GM19395 (cell line): ENCODE results near the gene CXCL12.

Source experiments
- ATAC-seq: cut with Tn5 transposase; IDR thresholded peaks from one replicate; pipeline ENCODE4 v1.9.1; 2021; ENCODE audit warnings: mild to moderate bottlenecking, moderate library complexity; ENCODE audit not compliant: unreplicated experiment

Gene CXCL12

DNA sequence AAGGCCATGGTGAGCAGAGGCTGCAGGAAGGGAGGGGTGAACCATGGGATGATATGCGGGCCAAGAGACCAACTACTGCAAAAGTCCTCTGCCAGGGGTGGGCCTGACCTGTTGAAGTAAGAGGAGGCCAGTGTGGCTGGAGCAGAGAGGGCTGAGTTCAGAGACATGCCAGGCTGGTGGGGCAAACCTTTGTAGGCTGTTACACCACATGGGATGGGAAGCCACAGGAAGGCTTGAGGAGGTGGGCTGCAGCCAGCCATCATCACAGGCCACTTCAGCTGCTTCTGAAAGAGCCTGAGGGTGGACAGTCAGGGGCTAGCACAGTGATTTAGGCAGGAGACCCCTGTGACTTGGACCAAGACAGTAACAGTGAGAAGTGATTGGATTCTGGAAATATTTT is 20.3 kb downstream of the CXCL12 start:
- no peak for ATAC-seq

DNA sequence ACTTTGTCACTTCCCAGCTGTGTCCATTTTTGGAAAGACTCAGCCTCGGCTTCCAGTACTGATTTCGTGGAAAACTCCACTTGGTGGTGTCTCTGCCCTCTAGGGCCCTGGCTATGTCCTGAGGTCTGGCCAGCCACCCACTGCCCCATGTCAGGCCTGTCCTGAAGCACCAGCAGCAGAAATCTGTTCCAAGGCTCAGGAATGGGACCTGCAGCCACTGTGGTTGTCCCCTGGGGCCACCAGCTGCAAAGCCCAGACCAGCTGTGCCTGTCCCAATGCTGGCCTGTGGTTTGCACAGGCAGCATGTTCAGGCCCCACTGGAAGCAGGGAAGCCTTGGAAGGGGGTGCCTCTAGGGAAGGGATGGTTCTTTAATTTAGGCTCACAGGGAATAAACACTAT is 21.2 kb downstream of the CXCL12 start:
- no peak for ATAC-seq

DNA sequence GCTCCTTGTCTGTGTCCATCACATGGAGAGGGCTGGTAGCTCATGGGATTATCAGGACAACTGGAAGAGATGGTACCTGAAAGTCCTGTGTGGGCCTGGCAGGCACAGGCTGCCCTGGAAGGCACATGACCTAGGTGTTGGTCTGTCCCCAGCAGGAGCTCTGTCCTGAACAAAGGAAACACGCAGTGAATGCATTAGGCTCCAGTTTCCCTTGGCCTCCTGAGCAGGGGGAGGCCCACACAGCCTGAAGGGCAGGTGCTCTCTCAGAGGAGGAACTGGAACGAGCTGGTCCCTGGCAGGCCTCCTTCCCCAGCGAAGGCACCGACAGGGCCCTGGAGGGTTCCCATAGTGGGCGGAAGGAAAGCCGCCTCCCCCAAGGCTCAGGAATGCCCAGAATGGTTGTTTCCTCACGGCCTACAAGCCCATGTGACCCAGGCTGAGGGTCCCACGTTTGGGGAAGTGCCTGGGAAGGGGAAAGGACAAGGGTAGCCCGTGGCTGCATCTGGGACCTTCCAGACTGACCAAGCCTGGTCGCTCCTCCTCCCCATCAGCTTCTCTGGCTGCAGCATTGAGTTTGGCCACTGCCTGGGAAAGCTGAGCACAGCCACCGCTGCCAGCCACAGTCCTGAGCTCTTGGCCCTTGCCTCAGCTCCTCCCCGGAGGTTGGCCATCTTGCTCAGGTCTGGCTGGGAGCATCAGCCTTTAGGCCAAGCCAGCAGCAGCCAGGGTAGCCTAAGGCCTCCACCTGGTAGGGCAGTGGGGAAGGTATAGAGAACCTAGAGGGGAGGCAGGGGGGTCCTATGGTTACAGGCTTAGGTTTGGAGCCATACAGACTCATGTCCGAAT is 21.8 kb downstream of the CXCL12 start:
- ATAC-seq = no peak

DNA sequence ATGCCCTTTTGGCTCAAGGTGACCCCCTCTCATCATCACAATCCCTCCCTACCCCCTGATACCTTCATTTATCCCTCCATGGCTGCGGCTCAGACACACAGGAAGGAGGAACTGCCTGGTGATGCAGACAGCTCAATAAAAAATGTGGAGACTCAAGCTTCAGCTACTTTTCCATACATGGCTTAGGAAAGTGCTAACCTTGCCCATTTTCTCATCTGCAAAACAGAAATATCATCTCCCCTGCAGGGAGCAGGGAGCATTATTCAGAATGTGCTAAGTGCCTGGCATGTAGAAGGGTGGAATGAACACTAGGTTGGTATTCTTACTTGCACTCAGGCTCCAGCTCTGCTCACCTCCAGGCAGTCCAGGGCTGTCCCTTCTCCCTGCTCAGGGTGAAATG is 23.8 kb downstream of the CXCL12 start:
- no peak for ATAC-seq

DNA sequence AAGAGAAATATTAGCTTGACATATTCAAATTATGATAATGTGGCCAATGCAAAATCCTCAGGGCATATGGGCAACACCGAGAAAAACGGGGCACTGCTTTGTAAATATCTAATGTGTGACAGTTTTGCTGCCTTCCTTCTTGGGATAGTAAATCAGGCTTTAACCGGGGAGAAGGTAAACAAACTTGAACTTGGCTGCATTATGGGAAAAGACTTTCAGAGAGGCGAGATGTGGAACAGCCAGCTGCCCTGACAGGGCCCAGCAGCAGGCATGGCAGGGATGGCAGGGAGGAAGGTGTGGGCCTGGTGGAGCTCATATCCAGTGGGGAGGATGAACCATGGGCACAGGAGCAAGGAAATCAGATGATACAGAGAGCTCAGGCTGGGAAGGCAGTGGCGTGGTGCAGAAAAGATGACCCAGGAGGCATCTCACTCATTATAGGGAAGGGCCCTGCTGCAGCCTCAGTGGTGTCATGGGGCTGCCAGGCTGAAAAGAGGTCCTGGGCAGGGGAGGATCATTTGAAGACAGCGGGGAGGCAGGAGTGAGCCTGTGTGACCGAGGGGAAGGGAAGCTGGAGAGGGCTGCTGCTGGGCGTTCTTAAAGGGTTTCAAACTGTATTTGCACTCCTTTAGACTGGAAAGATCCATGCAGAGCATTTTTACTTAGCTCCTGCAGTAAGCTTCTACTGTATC is 26.7 kb downstream of the CXCL12 start:
- ATAC-seq = no peak

DNA sequence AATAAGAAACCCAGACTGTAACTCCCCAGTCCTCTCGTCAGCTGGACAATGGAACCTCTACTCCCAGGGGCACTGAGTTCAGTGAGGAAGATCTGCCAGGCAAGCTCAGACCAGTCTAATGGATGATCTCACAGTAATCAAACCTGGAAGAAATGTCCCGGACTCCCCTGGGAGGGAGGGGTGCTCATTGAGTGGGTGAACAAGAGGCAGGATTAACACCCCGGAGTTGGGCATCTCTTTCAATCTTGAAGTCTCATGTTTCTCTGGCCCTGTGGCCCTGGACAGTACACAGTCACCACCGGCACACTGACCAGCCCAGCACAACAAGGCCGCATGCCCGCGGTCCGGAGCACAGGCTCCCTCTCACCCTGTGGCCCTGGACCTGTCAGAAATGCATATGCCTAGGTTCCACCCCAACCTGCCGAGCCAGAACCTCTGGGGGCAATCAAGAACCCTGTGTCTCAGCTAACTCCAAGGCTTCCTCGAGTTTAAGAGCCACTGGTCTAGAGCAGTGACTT is 27.8 kb downstream of the CXCL12 start:
- no peak for ATAC-seq

DNA sequence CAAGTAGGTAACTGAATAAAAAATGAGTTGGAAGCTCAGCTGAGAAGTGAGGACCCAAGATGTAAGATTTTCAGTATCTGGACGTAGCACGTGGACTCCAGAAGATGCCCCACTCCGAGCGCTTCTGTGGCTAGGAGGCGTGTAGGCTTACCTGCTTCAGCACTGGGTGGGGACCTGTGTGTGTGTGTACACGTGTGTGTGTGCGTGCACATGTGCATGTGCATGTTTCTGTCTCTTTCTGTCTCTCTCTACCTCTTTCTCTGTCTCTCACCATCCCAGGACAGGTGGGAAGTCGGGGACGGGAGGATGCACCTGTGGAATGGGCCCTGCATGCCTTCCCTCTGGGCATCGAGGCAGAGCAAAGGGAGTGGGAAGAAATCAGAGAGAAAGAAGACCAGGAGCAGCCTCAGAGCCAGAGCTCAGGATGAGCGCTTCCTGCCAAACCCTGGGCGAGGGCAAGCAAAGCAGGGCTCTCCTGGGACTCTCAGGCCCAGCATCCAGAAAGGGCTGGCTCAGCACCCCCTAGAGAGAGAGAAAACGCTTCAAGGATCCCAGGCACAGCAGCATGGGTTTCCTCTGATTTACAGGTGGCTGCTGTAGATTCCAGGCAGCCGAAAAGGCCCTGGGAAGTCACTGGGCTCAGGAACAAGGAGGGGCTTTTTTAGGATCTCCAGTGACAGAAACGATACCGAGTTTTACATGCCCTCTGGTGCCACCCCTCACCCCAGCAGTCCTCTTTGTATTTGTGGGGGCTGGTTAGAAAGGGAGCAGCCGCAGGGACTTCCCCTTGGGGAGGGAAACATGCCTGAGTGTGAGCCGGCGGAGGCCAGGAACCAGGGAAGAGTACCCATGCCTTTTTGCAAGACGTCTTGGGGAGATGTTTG is 28.5 kb downstream of the CXCL12 start:
- no peak for ATAC-seq

DNA sequence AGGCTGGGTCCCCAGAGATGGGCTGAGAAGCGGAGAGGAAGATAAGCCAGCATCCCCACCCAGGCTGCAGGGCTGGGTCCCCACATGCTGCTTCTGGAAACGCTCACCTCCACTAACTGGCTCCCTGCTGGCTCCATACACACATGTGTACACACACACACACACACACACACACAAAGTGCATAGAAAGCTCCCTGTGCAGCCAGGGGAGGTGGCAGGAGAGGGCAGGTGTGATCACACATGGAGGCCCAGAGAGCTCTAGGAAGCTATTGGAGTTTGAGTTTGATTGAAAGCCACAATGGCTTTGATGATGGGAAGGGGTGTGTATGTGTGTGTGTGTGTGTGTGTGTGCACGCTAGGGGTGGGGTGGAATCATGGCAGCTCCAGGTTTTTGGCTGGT is 29.3 kb downstream of the CXCL12 start:
- no peak for ATAC-seq

DNA sequence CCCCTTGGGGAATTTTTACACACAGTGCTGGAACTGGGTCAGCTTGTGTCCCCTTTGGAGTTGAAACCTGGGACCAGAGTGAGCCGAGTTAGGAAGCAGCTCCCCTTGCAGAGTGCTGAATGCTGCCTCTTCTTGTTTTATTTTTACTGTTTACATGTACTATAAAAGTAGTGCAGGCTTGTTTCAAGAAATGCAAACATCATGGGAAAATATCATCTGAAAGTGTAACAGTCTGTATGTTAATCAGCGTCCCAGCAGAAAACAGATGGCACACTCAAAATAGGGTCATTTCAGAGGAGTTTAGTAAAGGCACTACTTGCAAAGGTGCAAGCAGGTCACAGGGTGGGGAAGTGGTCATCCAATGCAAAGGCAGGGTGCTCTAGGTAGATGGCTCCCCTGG is 30.1 kb downstream of the CXCL12 start:
- ATAC-seq = no peak

DNA sequence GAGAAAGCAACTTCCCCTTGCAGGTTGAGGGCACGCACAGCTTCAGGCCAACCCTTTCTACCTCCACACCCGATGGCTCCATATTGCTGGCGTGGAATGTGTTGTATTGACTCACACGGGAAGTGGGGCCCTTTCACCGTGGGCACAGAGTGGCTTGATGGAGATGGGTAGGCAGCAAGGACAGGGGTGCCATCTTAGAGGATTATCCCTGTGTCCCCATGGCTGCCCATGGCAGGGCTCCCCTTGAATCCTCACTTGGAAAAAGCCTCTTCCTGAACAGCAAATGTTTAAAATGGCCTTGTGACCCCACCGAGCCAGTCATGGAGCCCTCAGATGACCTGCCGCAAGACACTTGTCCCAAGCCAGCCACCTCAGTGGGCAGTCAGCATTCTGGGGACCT is 31.2 kb downstream of the CXCL12 start:
- no peak for ATAC-seq

DNA sequence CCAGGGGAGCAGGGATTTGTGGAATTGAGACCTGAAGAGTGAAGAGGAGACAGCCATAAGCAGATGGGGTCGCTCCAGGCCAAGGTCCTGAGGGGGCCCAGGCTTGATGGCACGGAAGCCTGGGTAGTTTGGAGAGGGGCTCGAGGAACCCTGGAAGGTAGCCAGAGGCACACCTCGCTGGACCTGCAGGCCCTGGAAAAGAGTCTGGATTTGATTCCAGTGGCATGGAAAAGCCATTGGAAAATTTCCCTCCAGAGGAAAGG is 31.8 kb downstream of the CXCL12 start:
- ATAC-seq = no peak

DNA sequence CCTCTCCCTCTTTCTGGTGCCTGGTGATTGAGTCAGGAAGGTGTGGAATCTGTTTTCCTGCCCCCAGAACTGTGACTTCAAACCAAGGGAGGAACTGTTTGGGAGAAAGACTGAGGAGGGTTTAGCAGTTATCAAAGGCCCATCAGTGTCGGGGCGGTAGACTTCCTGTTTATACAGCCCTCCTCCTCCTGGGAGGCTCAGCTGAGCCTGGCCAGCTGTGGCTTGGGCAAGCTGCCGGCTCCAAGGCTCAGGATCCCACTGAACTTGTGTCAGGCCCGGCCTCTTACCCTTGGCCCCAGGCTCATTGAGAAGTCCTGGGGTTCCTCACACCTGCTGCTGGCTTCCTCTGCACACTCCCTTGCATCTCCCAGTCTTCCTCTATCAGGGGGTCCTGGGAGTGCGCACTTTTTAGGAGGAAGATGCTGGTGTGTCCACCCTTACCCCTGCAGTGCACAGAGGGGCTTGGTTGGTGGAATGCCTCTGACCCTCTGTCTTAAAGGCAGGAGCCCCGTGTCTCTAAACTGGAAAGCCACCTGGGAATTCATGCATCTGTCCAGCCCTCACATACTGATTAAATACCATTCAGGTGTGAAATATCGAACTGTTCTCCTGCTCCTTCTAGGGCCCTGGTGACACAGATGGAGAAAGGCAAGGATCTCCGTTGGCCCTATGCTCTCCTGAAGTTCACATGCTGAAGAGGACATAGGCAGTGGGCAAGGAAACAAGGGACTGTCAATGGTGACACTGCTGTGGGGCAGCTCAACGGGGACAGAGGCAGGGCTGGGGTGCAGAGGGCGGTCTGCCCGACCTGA is 32.4 kb downstream of the CXCL12 start:
- ATAC-seq = no peak

DNA sequence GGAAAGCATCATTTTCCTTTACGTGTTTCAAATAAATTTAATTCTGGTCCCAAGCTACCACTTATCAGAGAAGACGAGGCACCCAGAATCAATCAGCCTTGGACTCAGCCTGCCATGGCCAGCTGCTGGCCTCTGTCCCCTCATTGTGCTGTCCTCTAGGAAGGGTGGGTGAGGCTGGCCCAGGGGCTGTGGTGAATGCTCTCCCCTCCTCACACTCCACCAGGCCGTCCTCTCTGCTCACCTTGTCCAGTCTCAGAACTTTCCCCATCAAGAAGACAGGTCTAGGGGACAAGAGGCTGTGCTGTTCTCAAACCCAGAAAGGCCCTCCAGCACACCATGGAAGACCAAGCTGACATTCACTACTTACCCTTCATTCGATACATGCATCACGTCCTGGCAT is 36.4 kb downstream of the CXCL12 start:
- ATAC-seq = no peak

DNA sequence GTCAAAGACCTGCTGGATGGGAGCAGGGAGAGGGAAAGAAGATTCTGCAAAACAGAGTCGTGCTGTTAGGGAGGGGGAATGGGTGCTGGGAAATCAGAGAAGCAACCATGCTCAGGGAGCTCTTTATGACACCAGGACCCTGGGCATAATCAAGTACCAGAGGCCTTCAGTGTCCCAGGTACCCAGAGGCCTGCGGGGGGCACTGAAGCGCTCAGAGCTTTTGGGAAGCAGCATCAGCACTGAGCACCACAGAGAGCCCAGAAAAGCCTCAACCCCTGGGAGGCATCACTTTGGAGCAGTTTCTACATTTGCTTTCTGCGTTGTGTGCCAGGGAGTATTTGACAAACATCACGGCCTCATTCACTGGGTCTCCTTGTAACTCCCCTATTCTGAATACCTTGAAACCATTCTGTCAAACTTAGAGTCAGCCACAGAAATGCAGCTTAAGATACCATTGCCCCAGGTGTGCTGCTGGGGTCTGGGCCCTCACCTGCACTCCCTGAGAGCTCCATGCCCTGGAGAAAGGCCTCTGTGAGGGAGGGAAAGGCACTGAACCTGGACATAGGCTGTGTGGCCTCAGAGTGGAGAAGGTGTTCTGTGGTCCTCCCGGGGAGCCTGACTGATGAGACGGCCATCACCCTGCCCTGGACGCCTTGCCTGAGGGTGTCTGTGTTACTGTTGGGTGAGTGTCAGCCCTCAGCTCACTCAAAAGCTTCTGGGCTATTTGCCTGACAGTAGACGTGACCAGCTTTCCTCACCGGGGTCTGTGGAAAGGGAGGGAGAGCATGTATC is 37.1 kb downstream of the CXCL12 start:
- ATAC-seq = no peak

DNA sequence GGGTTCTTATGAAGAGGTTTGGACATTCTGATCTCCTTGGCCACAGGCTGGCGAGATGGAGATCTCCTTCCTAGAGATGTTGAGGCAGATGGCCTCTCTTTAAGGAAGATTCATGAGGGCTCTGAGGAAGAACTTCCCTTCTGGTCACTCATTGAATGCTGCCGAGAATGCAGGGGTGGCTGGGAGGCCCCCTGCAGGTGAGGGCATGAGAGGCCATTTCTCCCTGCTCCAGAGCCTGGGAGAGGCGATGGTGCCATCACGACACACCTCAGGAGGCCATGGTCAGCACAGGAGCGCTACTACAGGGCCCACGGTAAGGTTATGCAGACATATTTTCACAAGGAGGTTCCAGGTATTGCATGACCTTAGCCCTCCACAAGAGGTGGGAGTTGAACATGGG is 40.2 kb downstream of the CXCL12 start:
- no peak for ATAC-seq

DNA sequence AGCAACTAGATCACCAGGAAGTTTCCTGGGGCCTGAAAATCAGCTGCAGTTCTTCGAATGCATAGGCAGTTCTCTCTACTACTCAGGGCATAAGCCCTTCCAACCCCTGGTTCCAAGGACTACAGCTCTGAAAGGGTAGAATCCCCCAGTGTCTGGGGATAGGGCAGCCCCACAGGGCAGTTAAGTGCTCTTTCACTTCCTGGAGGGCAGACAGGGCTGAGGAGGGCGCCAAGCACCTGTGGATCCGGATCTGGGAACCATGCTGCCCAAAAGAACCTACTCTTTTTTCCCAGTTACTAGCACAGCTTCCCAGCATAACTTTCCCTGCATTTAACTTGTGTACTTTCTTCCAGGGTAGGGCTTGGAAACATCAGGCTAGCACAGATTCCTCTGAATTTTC is 41.1 kb downstream of the CXCL12 start:
- ATAC-seq = no peak

DNA sequence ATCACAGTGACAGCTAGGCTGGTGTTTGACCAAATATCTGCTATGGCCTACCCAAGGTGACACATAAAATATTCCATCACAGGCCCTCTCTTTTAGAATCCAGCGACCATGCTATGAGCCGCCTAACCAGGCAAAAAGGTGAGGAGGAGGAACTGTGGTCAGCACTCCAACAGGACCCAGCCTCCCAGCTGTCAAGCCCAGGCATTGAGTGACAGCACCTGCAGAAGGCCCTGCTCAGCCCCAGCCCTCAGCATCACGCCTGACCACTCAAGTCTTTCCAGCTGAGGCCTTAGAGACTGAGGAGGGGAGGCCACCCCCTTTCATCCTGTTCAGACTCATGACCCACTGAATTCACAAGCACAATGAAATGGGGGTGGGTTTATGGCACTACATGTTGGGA is 43.0 kb downstream of the CXCL12 start:
- ATAC-seq = no peak

DNA sequence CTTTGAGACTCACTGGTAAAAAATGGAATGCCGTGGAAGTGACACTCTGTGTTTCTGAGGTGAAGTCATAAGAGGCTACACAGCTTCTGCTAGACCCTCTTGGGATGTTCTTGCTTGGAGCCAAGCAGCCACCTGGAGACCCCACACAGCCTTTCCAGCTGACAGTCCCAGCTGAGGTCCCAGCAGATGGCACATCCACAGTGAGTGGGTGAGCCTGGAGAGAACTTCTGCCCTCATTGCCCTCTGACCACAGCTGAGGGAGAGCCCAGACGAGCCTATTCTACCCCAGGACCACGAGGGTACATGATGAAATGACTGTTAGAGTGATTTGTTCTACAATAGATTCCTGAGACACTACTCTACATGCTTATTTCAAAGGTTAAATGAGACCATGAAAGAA is 44.3 kb downstream of the CXCL12 start:
- ATAC-seq = no peak

DNA sequence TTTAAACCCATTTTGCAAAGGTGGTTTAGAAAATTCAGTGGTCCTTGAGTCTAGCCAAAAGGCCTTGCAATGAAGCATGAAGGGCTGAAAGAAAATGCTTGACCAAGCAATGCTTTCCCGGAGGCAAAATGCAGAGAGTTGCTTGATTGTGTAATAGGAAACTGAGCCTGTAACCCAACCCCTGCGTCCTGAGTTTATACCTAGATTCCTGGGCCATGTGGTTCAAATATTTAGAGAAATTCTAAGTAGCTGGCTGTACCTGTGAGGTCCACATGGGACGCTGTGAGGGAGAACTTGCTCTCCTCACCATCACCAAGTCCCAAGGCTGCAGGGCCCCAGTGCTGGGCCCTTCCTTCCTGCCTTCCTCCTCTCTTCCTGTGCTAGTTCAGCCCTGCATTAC is 45.7 kb downstream of the CXCL12 start:
- no peak for ATAC-seq

DNA sequence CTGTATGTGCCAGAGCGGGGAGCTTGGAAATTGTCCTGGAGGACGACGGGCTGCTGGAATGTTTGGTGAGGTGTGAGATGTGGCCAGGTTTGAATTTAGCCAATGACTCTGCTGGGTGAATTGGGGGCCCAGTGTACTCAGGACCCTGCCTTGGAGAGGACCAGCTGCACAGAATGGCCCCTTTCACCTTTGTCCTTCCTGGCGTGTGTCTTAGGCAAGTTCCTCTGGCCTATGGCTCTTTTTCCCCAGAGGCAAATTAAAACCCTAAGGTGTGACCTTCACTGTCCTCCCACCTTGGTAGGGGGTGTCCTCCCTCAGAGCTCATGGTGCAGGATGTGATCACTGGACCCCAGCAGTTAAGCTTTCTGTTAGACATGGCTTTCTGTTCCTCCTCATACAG is 47.8 kb downstream of the CXCL12 start:
- ATAC-seq = no peak
